ENCODE results near the gene SLC12A7.

Gene SLC12A7

GRCh38 chr5:1077026-1077425 is 34.8 kb downstream of the SLC12A7 start:
- no peak overlapping the region for H3K4me3 ChIP-seq (ENCODE audit: low read depth, low read length)
- DNase-seq (ENCODE audit: low read depth): no peak
- TF ChIP-seq, protein P1, sequence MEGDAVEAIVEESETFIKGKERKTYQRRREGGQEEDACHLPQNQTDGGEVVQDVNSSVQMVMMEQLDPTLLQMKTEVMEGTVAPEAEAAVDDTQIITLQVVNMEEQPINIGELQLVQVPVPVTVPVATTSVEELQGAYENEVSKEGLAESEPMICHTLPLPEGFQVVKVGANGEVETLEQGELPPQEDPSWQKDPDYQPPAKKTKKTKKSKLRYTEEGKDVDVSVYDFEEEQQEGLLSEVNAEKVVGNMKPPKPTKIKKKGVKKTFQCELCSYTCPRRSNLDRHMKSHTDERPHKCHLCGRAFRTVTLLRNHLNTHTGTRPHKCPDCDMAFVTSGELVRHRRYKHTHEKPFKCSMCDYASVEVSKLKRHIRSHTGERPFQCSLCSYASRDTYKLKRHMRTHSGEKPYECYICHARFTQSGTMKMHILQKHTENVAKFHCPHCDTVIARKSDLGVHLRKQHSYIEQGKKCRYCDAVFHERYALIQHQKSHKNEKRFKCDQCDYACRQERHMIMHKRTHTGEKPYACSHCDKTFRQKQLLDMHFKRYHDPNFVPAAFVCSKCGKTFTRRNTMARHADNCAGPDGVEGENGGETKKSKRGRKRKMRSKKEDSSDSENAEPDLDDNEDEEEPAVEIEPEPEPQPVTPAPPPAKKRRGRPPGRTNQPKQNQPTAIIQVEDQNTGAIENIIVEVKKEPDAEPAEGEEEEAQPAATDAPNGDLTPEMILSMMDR (conservative IDR thresholded peaks at IDR 0.05; ENCODE audit: low read depth, low read length): no peak

GRCh38 chr5:1076406-1076805 is 35.5 kb downstream of the SLC12A7 start:
- TF ChIP-seq, protein P1 (conservative IDR thresholded peaks at IDR 0.05; ENCODE audit: low read depth, low read length): no peak
- H3K4me3 ChIP-seq (ENCODE audit: low read depth, low read length): no peak overlapping the region
- DNase-seq (ENCODE audit: low read depth): no peak

DNA sequence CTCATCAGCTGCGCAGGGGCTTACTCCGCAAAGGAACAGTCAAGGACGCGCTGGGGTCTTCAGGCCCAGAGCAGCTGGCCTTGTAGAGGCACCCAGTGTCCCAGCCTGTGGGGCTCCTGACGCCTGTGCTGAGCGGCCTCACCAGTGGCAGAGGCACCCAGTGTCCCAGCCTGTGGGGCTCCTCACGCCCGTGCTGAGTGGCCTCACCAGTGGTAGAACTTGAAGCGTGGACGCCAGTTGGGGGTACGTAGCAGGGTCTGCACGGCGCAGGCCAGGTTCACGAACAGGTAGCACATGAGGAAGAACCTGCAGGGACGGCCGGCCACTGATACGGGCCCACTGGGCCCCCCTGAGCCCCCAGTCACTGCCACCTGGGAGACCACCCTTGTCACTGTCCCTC is 35.9 kb downstream of the SLC12A7 start:
- TF ChIP-seq, protein P1 (conservative IDR thresholded peaks at IDR 0.05; ENCODE audit: low read depth, low read length): no peak
- no peak for DNase-seq (ENCODE audit: low read depth)
- H3K4me3 ChIP-seq (ENCODE audit: low read depth, low read length): no peak overlapping the region

DNA sequence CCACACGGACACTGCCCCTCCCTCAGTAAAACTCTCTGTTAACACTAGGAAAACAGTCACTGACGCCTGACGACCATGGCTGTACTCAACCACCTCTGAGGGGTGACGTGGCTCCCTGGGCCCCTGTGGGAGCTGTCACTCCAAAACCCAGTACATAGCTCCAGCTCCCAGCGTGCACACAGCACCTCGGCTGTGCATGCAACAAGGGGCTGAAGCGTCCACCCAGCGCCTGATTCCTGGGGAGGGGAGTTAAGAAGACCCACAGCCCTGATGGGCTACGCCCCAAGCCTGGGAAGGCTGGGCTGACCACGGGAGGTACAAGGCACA is 36.3 kb downstream of the SLC12A7 start:
- no peak overlapping the region for H3K4me3 ChIP-seq (ENCODE audit: low read depth, low read length)
- TF ChIP-seq, protein P1 (conservative IDR thresholded peaks at IDR 0.05; ENCODE audit: low read depth, low read length): no peak
- no peak for DNase-seq (ENCODE audit: low read depth)

DNA sequence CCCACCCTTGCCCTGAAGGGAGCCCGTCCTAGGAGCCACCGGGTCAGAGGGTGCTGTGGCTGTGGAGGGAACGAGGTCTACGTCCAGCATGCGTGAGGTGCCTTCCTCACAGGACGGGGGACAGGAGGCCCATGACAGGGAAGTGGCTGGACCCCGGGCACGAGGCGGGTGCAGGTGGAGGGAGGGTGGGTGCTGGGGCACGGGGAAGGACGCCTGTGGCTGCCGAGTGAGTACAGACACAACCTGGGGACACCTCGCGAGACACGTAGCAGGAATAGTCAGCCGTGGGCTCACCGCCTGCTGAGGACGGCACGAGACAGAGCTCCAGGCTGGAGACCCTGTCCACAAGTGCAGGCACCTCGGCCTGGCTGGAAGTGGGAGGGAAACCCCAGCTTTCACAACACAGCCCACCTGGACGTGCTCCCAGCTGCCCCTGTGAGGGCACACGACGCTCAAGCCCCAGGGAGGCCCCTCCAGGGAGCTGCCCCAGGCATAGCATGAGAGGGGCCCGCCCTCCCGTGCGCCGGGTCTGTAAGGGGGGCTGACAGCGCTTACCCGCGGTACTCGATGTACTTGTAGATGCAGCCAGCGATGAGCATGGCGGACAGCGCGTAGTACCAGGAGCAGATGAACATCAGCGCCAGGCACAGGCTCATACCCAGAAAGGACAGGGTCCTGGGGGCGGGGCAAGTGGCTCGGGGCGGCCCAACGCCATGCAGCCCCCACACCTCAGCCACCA is 36.9 kb downstream of the SLC12A7 start:
- no peak overlapping the region for H3K4me3 ChIP-seq (ENCODE audit: low read depth, low read length)
- DNase-seq (ENCODE audit: low read depth): no peak
- TF ChIP-seq, protein P1 (conservative IDR thresholded peaks at IDR 0.05; ENCODE audit: low read depth, low read length): no peak

DNA sequence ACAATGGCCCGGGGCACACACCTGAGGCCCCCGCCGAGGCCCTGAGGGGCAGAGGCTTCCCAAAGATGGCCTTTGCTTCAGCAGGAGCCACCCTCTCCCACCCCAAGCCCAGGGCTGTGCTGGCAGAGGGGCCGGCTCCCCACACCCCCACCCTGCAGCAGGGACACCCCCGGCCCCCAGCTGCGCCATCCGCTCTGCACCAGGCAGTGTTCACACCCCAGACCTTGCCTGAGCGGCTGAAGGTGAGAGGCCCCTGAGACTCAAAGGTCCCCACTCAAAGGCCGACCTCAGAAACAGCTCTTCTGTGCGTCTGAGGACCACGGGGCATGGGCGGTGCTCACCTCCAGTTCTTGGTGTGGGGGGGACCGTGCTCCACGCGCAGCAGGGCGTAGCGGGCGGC is 37.6 kb downstream of the SLC12A7 start:
- DNase-seq (ENCODE audit: low read depth): no peak
- TF ChIP-seq, protein P1 (conservative IDR thresholded peaks at IDR 0.05; ENCODE audit: low read depth, low read length): no peak
- no peak overlapping the region for H3K4me3 ChIP-seq (ENCODE audit: low read depth, low read length)
